DOHH2 (cell line): ENCODE results near the gene ATP5F1C.

Experiments used
- H3F3A ChIP-seq: fragments of 200-600 bp; sonication (generic), shearing (Covaris generic); 2 replicates; pipeline ENCODE4 v1.6.0; 2016; ENCODE audit warnings: antibody characterized with exemption, mild to moderate bottlenecking; ENCODE audit not compliant: control insufficient read depth, insufficient read depth
- H3K27ac ChIP-seq: fragments of 200-600 bp; sonication (generic); 2 replicates; pipeline ENCODE4 v1.5.1; 2014; ENCODE audit warnings: low read depth, mild to moderate bottlenecking, low read length, moderate library complexity
- H3K27me3 ChIP-seq: fragments of 200-600 bp; sonication (generic); 2 replicates; pipeline ENCODE4 v1.6.1; 2014; ENCODE audit warnings: mild to moderate bottlenecking, low read length, mixed read lengths; ENCODE audit not compliant: control insufficient read depth
- H3K36me3 ChIP-seq: fragments of 200-600 bp; sonication (generic); 2 replicates; pipeline ENCODE4 v1.6.1; 2014; ENCODE audit warnings: mild to moderate bottlenecking, low read length, moderate library complexity, mixed read lengths; ENCODE audit not compliant: control insufficient read depth
- H3K4me1 ChIP-seq: fragments of 200-600 bp; sonication (generic); 2 replicates; pipeline ENCODE4 v1.6.1; 2014; ENCODE audit warnings: mild to moderate bottlenecking, low read length, mixed read lengths; ENCODE audit not compliant: control insufficient read depth
- H3K4me2 ChIP-seq: fragments of 200-600 bp; sonication (generic); 2 replicates; pipeline ENCODE4 v1.6.0; 2014; ENCODE audit warnings: mild to moderate bottlenecking, low read length, moderate library complexity
- H3K4me3 ChIP-seq: fragments of 200-600 bp; sonication (generic); 2 replicates; pipeline ENCODE4 v1.5.1; 2014; ENCODE audit warnings: mild to moderate bottlenecking, low read length, mixed read lengths
- H3K79me2 ChIP-seq: fragments of 200-600 bp; sonication (generic); 2 replicates; pipeline ENCODE4 v1.6.1; 2014; ENCODE audit warnings: mild to moderate bottlenecking, low read length, mixed read lengths; ENCODE audit not compliant: control insufficient read depth
- H3K9me2 ChIP-seq: fragments of 200-600 bp; sonication (generic); replicated peaks from 2 replicates; pipeline ENCODE4 v1.6.1; 2014; ENCODE audit warnings: mild to moderate bottlenecking, low read length, mixed read lengths; ENCODE audit not compliant: control insufficient read depth
- H3K9me3 ChIP-seq: fragments of 200-600 bp; sonication (generic); 2 replicates; pipeline ENCODE4 v1.6.1; 2014; ENCODE audit warnings: antibody characterized with exemption, low read length, mixed read lengths; ENCODE audit not compliant: control insufficient read depth, insufficient read depth
- H4K20me1 ChIP-seq: fragments of 200-600 bp; sonication (generic); 2 replicates; pipeline ENCODE4 v1.6.0; 2014; ENCODE audit warnings: low read depth, mild to moderate bottlenecking, antibody characterized with exemption, low read length, moderate library complexity; ENCODE audit not compliant: control insufficient read depth, insufficient read depth
- CTCF ChIP-seq: fragments of 200-600 bp; sonication (generic); IDR thresholded peaks from one replicate; pipeline ENCODE4 v1.5.1; 2014; ENCODE audit warnings: antibody characterized with exemption, mild to moderate bottlenecking, low read depth, low read length; ENCODE audit not compliant: poor library complexity, severe bottlenecking
- EZH2phosphoT487 ChIP-seq: fragments of 200-600 bp; sonication (generic); IDR thresholded peaks from 2 replicates; pipeline ENCODE4 v1.6.1; 2017; ENCODE audit warnings: borderline replicate concordance, mild to moderate bottlenecking, antibody characterized with exemption, low read length, moderate library complexity, mixed read lengths

ATP5F1C gene

GRCh38 chr10:7813481-7813880 is 25.5 kb downstream of the ATP5F1C start:
- Histone ChIP-seq H3K4me3 (no peak overlapping the region), H4K20me1 (no peaks in the 10 kb centered on the region), H3K79me2 (peaks cover 4% of the 10 kb centered on the region), H3K9me2 (no peaks in the 10 kb centered on the region), H3K4me2 (no peak overlapping the region), H3K36me3 (peaks cover under 1% of the 10 kb centered on the region), H3K27me3 (no peaks in the 10 kb centered on the region), H3F3A (peaks cover 1% of the 10 kb centered on the region; the same call in 1 of the 2 replicates), H3K9me3 (no peaks in the 10 kb centered on the region), H3K4me1 (peaks cover 18% of the 10 kb centered on the region), H3K27ac (no peak overlapping the region)
- no peak for TF ChIP-seq CTCF
- TF ChIP-seq EZH2phosphoT487: no peak

- Histone ChIP-seq H3K4me2 (peak overlapping the region; percentile 97), H3K9me2 (no peaks in the 10 kb centered on the region), H4K20me1 (peaks cover 4% of the 10 kb centered on the region; the same call in 1 of the 2 replicates), H3K79me2 (peaks cover 29% of the 10 kb centered on the region), H3K27me3 (no peaks in the 10 kb centered on the region), H3K4me1 (peaks cover 22% of the 10 kb centered on the region), H3K4me3 (peak overlapping the region; percentile 100), H3K36me3 (peaks cover 20% of the 10 kb centered on the region), H3K27ac (no peak overlapping the region), H3K9me3 (no peaks in the 10 kb centered on the region), H3F3A (no peaks in the 10 kb centered on the region)
- TF ChIP-seq CTCF (no peak), EZH2phosphoT487 (no peak)
These were observed 29.6 kb downstream of the ATP5F1C start for GRCh38 chr10:7817576-7817975.

- H3F3A ChIP-seq: no peaks in the 10 kb centered on the region
- H4K20me1 ChIP-seq: peaks cover 4% of the 10 kb centered on the region; the same call in 1 of the 2 replicates
- H3K27me3 ChIP-seq: no peaks in the 10 kb centered on the region
- H3K27ac ChIP-seq: no peak overlapping the region
- no peaks in the 10 kb centered on the region for H3K9me2 ChIP-seq
- H3K9me3 ChIP-seq: no peaks in the 10 kb centered on the region
- peak overlapping the region; percentile 97 for H3K4me2 ChIP-seq
- H3K79me2 ChIP-seq: peaks cover 29% of the 10 kb centered on the region
- peak overlapping the region; percentile 100 for H3K4me3 ChIP-seq
- H3K36me3 ChIP-seq: peaks cover 21% of the 10 kb centered on the region
- TF ChIP-seq CTCF: no peak
- TF ChIP-seq EZH2phosphoT487: no peak
- peaks cover 22% of the 10 kb centered on the region for H3K4me1 ChIP-seq
These were observed 30.0 kb downstream of the ATP5F1C start for GRCh38 chr10:7817984-7818294.
